SK-N-SH (cell line): ENCODE data around the gene CASP1.
"Not testable (repeated sequence)": the region's sequence is repeated elsewhere in the genome, so short reads cannot be mapped to it uniquely, and the experiment has no call there.

Experiments
- GABPA ChIP-seq: IDR thresholded peaks from 2 replicates; pipeline ENCODE4 v1.4.0; 2012; ENCODE audit warnings: low read depth, mild to moderate bottlenecking
- YY1 ChIP-seq: IDR thresholded peaks from 2 replicates; pipeline ENCODE4 v1.4.0; 2012; ENCODE audit warnings: low read depth, mild to moderate bottlenecking
- TF ChIP-seq, protein P1 (sequence below): fragments of 200-600 bp; sonication (generic); IDR thresholded peaks from 2 replicates; pipeline ENCODE4 v1.6.1; 2017; ENCODE audit warnings: antibody characterized with exemption, mild to moderate bottlenecking, moderate library complexity

- TF ChIP-seq, protein P1, sequence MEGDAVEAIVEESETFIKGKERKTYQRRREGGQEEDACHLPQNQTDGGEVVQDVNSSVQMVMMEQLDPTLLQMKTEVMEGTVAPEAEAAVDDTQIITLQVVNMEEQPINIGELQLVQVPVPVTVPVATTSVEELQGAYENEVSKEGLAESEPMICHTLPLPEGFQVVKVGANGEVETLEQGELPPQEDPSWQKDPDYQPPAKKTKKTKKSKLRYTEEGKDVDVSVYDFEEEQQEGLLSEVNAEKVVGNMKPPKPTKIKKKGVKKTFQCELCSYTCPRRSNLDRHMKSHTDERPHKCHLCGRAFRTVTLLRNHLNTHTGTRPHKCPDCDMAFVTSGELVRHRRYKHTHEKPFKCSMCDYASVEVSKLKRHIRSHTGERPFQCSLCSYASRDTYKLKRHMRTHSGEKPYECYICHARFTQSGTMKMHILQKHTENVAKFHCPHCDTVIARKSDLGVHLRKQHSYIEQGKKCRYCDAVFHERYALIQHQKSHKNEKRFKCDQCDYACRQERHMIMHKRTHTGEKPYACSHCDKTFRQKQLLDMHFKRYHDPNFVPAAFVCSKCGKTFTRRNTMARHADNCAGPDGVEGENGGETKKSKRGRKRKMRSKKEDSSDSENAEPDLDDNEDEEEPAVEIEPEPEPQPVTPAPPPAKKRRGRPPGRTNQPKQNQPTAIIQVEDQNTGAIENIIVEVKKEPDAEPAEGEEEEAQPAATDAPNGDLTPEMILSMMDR: not testable (repeated sequence)
- TF ChIP-seq YY1, GABPA: not testable (repeated sequence)
Measured at GRCh38 chr11:105077141-105077790, 42.3 kb upstream of the CASP1 start.
